ENCODE measurements around the gene ARHGEF3.

The ARHGEF3 gene

DNA sequence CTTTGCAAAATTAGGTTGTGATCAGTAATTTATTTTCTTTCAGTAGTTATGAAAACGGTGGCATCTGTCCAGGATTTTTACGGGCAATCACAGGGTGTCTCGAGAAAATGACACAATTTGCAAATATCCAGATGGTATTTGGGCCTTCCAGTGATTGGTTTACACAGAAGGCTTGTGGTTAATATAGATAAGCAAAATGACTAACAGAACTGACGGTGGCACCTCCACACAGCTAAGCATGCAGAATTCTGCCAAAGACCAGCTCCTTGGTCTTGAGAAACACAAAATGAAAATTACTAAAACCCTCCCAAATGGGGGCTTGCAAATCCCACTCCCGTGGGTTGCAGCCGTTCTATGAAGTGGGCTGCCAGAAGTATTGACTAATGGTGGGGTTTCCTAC is 5.5 kb downstream of the ARHGEF3 start:
- Histone ChIP-seq H3K36me3 (replicated peaks; ENCODE audit: low read depth, low read length) (no peaks in the 10 kb centered on the region), H3K4me3 (ENCODE audit: low read length) (peak overlapping the region; percentile 4), H3K4me2 (ENCODE audit: low read length) (peak overlapping the region; percentile 43), H3K9ac (ENCODE audit: low read length) (0 out of 2 replicates have a peak overlapping the region, but pooled peaks have one; percentile 1), H4K20me1 (ENCODE audit: insufficient read depth, low read length) (0 out of 2 replicates have a peak, but pooled peaks cover 6% of the 10 kb centered on the region), H3K79me2 (ENCODE audit: low read length) (peaks cover 3% of the 10 kb centered on the region; the same call in 1 of the 2 replicates), H3K27ac (ENCODE audit: low read length) (peak overlapping the region; percentile 52), H3K9me3 (ENCODE audit: insufficient read depth, low read length) (no peaks in the 10 kb centered on the region), H3K27me3 (ENCODE audit: low read depth, low read length) (peaks cover 4% of the 10 kb centered on the region; the same call in 1 of the 2 replicates), H3K4me1 (ENCODE audit: low read length) (peaks cover 59% of the 10 kb centered on the region), H2AFZ (ENCODE audit: low read depth, low read length) (no peak overlapping the region)
- TF ChIP-seq, protein P1, sequence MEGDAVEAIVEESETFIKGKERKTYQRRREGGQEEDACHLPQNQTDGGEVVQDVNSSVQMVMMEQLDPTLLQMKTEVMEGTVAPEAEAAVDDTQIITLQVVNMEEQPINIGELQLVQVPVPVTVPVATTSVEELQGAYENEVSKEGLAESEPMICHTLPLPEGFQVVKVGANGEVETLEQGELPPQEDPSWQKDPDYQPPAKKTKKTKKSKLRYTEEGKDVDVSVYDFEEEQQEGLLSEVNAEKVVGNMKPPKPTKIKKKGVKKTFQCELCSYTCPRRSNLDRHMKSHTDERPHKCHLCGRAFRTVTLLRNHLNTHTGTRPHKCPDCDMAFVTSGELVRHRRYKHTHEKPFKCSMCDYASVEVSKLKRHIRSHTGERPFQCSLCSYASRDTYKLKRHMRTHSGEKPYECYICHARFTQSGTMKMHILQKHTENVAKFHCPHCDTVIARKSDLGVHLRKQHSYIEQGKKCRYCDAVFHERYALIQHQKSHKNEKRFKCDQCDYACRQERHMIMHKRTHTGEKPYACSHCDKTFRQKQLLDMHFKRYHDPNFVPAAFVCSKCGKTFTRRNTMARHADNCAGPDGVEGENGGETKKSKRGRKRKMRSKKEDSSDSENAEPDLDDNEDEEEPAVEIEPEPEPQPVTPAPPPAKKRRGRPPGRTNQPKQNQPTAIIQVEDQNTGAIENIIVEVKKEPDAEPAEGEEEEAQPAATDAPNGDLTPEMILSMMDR (IDR thresholded peaks at IDR 0.05; ENCODE audit: low read depth, low read length) = no peak
- no peak for TF ChIP-seq EZH2phosphoT487 (IDR thresholded peaks at IDR 0.05; ENCODE audit: low read depth)

DNA sequence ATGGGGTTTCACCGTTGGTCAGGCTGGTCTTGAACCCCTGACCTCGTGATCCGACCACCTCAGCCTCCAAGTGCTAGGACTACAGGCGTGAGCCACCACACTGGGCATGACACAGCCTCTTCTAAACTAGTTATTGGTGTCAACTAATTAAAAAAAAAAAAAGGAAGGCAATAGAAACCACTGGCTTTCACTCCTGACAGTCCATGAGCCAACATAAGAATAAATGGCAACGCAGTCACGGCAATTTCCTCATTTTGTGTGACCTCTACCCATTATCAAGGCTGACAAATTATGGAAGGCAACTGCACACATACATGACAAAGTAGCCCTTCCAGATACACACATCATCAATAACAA is 5.9 kb downstream of the ARHGEF3 start:
- Histone ChIP-seq H3K36me3 (replicated peaks; ENCODE audit: low read depth, low read length) (no peaks in the 10 kb centered on the region), H3K27me3 (ENCODE audit: low read depth, low read length) (peaks cover 3% of the 10 kb centered on the region; the same call in 1 of the 2 replicates), H3K4me3 (ENCODE audit: low read length) (peak overlapping the region; percentile 0; the same call in 1 of the 2 replicates), H3K27ac (ENCODE audit: low read length) (peak overlapping the region; percentile 52), H4K20me1 (ENCODE audit: insufficient read depth, low read length) (0 out of 2 replicates have a peak, but pooled peaks cover 3% of the 10 kb centered on the region), H3K9ac (ENCODE audit: low read length) (no peak overlapping the region), H3K4me1 (ENCODE audit: low read length) (peaks cover 55% of the 10 kb centered on the region), H2AFZ (ENCODE audit: low read depth, low read length) (no peak overlapping the region), H3K4me2 (ENCODE audit: low read length) (peak overlapping the region; percentile 43), H3K9me3 (ENCODE audit: insufficient read depth, low read length) (no peaks in the 10 kb centered on the region), H3K79me2 (ENCODE audit: low read length) (peaks cover 3% of the 10 kb centered on the region; the same call in 1 of the 2 replicates)
- no peak for TF ChIP-seq EZH2phosphoT487 (IDR thresholded peaks at IDR 0.05; ENCODE audit: low read depth)
- TF ChIP-seq, protein P1 (IDR thresholded peaks at IDR 0.05; ENCODE audit: low read depth, low read length) = no peak

DNA sequence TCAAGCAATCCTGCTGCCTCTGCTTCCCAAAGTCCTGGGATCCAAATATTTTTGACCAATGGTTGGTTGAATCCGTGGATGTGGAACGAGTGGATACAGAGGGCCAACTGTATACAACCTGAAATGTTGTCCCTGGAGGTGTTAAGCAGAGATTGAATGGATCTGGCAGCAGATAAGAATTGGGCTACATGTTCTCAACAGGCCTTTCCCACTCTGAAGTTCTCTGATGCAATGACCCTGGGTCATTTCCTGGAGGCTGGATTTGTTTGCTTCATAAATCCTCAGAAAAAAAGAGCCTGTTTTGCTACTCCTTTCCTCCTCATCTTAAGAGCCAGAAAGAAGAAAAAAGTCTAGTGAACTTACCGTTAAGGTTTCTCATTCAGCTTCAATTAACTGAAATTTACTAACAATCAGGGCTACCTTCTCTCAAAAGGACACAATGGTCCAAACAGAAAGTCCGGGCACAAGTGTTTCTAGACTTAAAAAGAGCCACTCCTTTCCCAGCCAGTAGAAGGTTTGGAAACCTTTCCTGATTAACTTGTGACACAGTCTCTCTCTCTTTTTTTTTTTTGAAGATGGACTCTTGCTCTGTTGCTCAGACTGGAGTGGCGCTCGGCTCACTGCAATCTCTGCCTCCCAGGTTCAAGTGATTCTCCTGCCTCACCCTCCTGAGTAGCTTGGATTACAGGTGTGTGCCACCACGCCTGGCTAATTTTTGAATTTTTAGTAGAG is 6.5 kb downstream of the ARHGEF3 start:
- H3K27me3 ChIP-seq (ENCODE audit: low read depth, low read length) = no peaks in the 10 kb centered on the region
- H3K4me2 ChIP-seq (ENCODE audit: low read length) = peak overlapping the region; percentile 43
- no peak overlapping the region for H3K4me3 ChIP-seq (ENCODE audit: low read length)
- peaks cover 52% of the 10 kb centered on the region for H3K4me1 ChIP-seq (ENCODE audit: low read length)
- no peak overlapping the region for H2AFZ ChIP-seq (ENCODE audit: low read depth, low read length)
- H3K36me3 ChIP-seq (replicated peaks; ENCODE audit: low read depth, low read length) = no peaks in the 10 kb centered on the region
- H4K20me1 ChIP-seq (ENCODE audit: insufficient read depth, low read length) = no peaks in the 10 kb centered on the region
- H3K9ac ChIP-seq (ENCODE audit: low read length) = no peak overlapping the region
- TF ChIP-seq EZH2phosphoT487 (IDR thresholded peaks at IDR 0.05; ENCODE audit: low read depth) = no peak
- TF ChIP-seq, protein P1 (IDR thresholded peaks at IDR 0.05; ENCODE audit: low read depth, low read length) = no peak
- no peaks in the 10 kb centered on the region for H3K9me3 ChIP-seq (ENCODE audit: insufficient read depth, low read length)
- peaks cover 3% of the 10 kb centered on the region; the same call in 1 of the 2 replicates for H3K79me2 ChIP-seq (ENCODE audit: low read length)
- peak overlapping the region; percentile 52; the same call in 1 of the 2 replicates for H3K27ac ChIP-seq (ENCODE audit: low read length)

DNA sequence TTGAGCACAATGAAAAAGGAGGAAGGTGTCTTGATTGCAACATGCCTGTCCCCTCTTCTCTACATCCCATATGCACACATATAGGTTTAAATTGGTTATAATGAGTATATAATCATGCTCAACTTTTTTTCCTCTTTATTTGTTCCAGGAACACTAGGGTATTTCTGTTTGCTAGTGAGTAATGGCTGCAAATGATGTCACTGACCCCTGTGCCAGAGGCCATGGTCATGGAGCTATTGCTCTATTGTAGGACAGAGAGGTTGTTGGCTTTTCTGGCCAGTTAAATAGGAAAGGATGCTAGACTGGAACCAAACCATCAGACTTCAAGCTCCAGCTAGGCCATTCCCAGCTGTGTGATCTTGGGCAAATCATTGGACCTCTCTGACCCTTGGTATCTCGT is 9.6 kb downstream of the ARHGEF3 start:
- Histone ChIP-seq H3K9ac (ENCODE audit: low read length) (no peak overlapping the region), H3K36me3 (replicated peaks; ENCODE audit: low read depth, low read length) (no peaks in the 10 kb centered on the region), H2AFZ (ENCODE audit: low read depth, low read length) (no peak overlapping the region), H3K4me2 (ENCODE audit: low read length) (no peak overlapping the region), H4K20me1 (ENCODE audit: insufficient read depth, low read length) (no peaks in the 10 kb centered on the region), H3K27me3 (ENCODE audit: low read depth, low read length) (no peaks in the 10 kb centered on the region), H3K9me3 (ENCODE audit: insufficient read depth, low read length) (no peaks in the 10 kb centered on the region), H3K79me2 (ENCODE audit: low read length) (no peaks in the 10 kb centered on the region), H3K4me1 (ENCODE audit: low read length) (peaks cover 45% of the 10 kb centered on the region), H3K27ac (ENCODE audit: low read length) (no peak overlapping the region), H3K4me3 (ENCODE audit: low read length) (no peak overlapping the region)
- no peak for TF ChIP-seq EZH2phosphoT487 (IDR thresholded peaks at IDR 0.05; ENCODE audit: low read depth)
- TF ChIP-seq, protein P1 (IDR thresholded peaks at IDR 0.05; ENCODE audit: low read depth, low read length) = no peak

Measured in OCI-LY3 (cell line).